ENCODE results near the gene BACH2.
"Not testable (repeated sequence)": the region's sequence is repeated elsewhere in the genome, so short reads cannot be mapped to it uniquely, and the experiment has no call there.

BACH2 gene

GRCh38 chr6:89977808-89978748, 318.6 kb downstream of the BACH2 start:
- DNase-seq (ENCODE audit: extremely low read depth in 1 of 2, low read depth in 1 of 2): no peak

DNA sequence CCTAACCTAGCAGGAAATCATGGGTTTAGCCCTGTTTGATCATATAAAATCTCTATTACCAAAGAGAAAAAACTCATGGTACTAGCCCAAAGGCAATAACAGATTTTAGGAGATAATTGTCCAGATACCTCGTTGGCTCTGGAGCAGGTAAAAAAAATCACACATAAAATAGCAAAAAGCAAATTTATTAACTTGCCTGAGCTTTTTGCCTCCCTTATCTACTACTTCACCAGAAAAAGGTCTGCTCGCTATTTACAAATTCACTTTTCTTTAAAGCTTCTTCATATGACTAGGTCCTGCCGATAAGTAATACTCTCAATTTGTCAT, 320.0 kb downstream of the BACH2 start:
- no peak for DNase-seq (ENCODE audit: extremely low read depth in 1 of 2, low read depth in 1 of 2)

GRCh38 chr6:89975991-89976693, 320.5 kb downstream of the BACH2 start:
- no peak for DNase-seq (ENCODE audit: extremely low read depth in 1 of 2, low read depth in 1 of 2)

DNA sequence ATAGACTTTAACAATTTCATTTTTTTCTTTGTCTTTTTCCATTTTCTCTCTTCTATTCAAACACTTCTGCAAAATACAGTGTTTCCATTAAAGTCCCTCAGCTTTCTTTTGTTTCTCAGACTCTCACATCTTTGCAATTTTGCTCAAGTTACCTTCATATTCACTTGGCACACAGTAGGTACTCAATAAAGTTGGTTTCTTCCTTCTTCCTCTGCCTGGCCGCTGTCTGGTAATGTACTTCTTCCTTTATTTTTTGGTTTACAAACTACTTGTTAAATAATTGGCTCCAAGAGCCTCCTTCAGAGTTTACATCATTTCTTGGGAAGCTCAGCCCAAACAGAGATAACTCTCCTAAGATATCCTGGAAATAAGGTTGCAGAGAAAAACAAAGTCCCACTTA, 321.3 kb downstream of the BACH2 start:
- DNase-seq (ENCODE audit: extremely low read depth in 1 of 2, low read depth in 1 of 2): no peak

DNA sequence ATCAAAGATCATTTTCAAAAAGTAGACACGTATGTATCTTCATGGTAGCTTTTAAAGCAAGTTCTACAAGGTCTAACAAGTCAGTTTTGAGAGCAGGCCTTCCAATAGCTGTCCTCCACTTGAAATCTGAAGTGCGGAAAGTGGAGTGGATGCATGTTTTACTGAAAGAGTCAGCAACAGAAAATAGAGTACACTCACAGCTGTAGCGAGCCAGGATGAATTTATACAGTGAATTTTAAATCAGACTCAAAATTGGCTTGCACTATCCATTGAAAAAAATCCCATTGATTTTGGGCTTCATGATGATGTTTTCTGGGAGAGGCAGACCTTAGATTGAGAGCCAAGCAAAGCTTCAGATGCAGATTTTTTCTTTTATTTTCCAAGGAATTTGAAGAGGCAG, 321.8 kb downstream of the BACH2 start:
- no peak for DNase-seq (ENCODE audit: extremely low read depth in 1 of 2, low read depth in 1 of 2)

DNA sequence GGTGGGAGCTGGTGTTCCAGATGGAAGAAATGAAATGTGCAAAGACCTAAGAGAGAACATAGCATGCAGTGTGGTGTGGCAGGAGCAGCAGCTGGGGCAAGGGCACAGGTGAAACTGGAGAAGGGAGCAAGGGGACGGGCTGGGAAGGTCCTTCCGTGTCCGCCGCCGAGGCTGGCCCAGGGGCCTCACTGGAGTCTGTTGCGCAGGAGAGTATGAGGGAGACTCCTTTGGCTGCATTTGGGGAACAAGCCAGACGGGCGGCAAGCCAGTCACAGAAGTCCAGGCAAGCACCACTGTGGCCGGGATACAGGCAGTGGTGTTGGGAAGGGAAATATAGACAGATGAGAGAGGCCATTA, 324.6 kb downstream of the BACH2 start:
- no peak for DNase-seq (ENCODE audit: extremely low read depth in 1 of 2, low read depth in 1 of 2)

DNA sequence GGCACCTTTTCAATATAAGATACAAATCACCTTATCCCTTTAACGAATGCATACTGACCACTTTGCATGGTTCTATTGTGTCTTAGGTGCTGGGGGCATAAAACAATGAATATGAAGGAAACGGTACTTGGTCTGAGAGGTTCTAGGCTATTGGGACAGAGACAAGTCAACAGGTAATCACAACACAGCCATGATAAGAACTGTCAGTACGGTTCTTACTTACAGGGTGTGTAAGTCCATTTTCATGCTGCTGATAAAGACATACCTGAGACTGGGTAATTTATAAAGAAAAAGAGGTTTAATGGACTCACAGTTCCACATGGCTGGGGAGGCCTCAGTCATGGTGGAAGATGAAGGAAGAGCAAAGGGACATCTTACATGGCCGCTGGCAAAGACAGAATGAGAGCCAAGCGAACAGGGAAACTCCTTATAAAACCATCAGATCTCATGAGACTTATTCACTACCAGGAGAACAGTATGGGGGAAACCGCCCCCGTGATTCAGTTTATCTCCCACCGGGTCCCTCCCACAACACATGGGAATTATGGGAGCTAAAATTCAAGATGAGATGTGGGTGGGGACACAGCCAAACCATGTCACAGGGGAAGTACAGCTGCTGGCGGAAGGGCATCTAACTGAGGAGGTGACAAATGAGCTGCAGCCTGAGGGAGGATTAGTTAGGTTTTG, 325.2 kb downstream of the BACH2 start:
- DNase-seq (ENCODE audit: extremely low read depth in 1 of 2, low read depth in 1 of 2): not testable (repeated sequence)

- DNase-seq (ENCODE audit: extremely low read depth in 1 of 2, low read depth in 1 of 2): no peak
Measured at GRCh38 chr6:89970609-89971337, 325.9 kb downstream of the BACH2 start.

DNA sequence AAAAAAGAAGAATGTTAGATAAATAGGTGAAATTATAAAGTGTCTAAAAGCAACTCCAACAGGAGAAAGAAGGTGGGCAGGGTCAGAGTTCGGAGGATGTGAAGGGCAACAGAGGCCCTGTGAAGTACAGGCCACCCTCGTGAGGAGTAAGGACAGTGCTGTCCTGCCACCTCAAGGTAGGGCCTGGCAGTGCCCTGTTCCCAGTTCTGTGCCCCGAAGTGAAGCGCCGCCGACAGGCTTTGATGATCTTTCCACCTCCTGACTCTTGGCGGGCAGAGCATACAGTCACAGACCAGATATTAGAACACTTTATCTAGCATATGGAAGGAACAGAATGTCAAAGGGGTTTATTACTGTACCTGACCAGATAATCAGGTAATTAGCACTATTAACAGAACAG, 326.6 kb downstream of the BACH2 start:
- no peak for DNase-seq (ENCODE audit: extremely low read depth in 1 of 2, low read depth in 1 of 2)

DNA sequence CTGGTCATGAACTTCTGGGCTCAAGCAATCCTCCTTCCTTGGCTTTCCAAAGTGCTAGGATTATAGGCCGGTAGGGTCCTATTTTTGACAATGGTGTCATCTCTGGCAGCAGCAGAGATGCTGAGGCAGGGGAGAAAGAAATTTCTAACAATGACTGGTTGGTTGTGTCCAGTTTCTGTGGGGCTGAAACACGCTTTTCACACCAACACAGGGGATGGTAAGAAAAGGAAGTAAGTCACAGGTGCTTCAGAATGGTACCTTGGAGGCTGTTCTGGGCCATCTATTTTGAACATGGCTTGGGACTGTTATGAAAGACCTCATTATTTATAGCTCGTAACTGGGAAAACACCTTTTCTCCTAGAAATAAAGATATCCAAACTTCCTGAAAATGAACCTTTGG, 329.7 kb downstream of the BACH2 start:
- no peak for DNase-seq (ENCODE audit: extremely low read depth in 1 of 2, low read depth in 1 of 2)

- no peak for DNase-seq (ENCODE audit: extremely low read depth in 1 of 2, low read depth in 1 of 2)
Measured at GRCh38 chr6:89966228-89966544, 330.5 kb downstream of the BACH2 start.

GRCh38 chr6:89965441-89966227, 331.0 kb downstream of the BACH2 start:
- no peak for DNase-seq (ENCODE audit: extremely low read depth in 1 of 2, low read depth in 1 of 2)

GRCh38 chr6:89963391-89963790, 333.3 kb downstream of the BACH2 start:
- DNase-seq (ENCODE audit: extremely low read depth in 1 of 2, low read depth in 1 of 2): no peak

- DNase-seq (ENCODE audit: extremely low read depth in 1 of 2, low read depth in 1 of 2): no peak
Measured at GRCh38 chr6:89961481-89961880, 335.2 kb downstream of the BACH2 start.

- no peak for DNase-seq (ENCODE audit: extremely low read depth in 1 of 2, low read depth in 1 of 2)
Measured at GRCh38 chr6:89959883-89960282, 336.8 kb downstream of the BACH2 start.

GRCh38 chr6:89956182-89956581, 340.5 kb downstream of the BACH2 start:
- DNase-seq (ENCODE audit: extremely low read depth in 1 of 2, low read depth in 1 of 2): no peak

- DNase-seq (ENCODE audit: extremely low read depth in 1 of 2, low read depth in 1 of 2): no peak
Measured at GRCh38 chr6:89955364-89955763, 341.3 kb downstream of the BACH2 start.

DNA sequence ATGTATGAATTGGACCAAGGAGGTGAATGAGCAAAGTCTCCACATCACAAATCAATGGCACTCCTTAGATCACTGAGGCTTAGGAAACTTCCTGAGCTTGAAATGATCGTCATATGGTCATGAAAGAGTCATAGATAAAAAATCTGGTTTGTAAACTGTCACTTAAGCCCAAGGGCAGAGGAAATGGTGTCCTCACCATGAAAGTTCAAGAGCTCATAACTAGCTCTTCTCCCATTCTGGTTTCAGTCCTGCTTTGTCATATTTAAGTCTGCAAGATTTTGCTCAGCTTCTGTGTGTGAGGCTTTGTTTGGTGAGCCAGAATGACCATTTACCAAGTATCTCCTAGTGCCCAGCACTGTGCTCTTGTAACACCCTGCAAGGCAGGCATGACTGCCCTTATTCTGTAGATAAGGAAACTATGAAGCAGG, 341.9 kb downstream of the BACH2 start:
- DNase-seq (ENCODE audit: extremely low read depth in 1 of 2, low read depth in 1 of 2): no peak

DNA sequence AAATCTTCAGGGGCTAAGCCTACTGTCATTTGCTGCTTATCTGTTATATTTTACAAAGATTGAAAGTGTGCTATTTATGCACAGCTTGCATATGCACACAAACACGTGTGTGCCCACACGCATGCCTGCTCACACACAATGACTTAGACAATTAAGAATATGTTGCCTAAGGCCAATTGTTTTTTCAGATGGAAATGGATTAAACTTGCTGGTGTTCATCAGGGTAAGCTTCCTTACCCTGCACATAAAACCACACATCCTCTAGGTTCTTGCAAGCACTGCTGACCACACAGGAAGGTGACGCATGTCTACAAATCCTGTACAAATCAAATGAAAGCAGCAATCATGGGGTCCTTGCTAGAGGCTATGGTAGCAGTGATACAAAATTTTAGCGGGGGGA, 344.0 kb downstream of the BACH2 start:
- DNase-seq (ENCODE audit: extremely low read depth in 1 of 2, low read depth in 1 of 2): peak; percentile 11 to 28

GRCh38 chr6:89952105-89952671, 344.5 kb downstream of the BACH2 start:
- no peak for DNase-seq (ENCODE audit: extremely low read depth in 1 of 2, low read depth in 1 of 2)
